ENCODE data around the gene ZNF646.

The ZNF646 gene

GRCh38 chr16:31083981-31084380 is 9.8 kb downstream of the ZNF646 start:
- no peak for TF ChIP-seq CTCF (IDR thresholded peaks at IDR 0.05; ENCODE audit: extremely low read depth, insufficient read depth, missing control alignments)
- DNase-seq (ENCODE audit: low spot score), result no peak
- in situ Hi-C loops (cut with MboI; ENCODE audit: low pct_unique_long_range_greater_than_20kb, low sequenced_read_pairs, unreplicated experiment), result no loop called here

GRCh38 chr16:31084584-31085302 is 10.5 kb downstream of the ZNF646 start:
- TF ChIP-seq CTCF (IDR thresholded peaks at IDR 0.05; ENCODE audit: extremely low read depth, insufficient read depth, missing control alignments), result no peak
- in situ Hi-C loops (cut with MboI; ENCODE audit: low pct_unique_long_range_greater_than_20kb, low sequenced_read_pairs, unreplicated experiment), result no loop called here
- no peak for DNase-seq (ENCODE audit: low spot score)

- no peak for DNase-seq (ENCODE audit: low spot score)
- in situ Hi-C loops (cut with MboI; ENCODE audit: low pct_unique_long_range_greater_than_20kb, low sequenced_read_pairs, unreplicated experiment), result no loop called here
- TF ChIP-seq CTCF (IDR thresholded peaks at IDR 0.05; ENCODE audit: extremely low read depth, insufficient read depth, missing control alignments), result no peak
Observed at GRCh38 chr16:31085411-31085810, 11.2 kb downstream of the ZNF646 start.

GRCh38 chr16:31085873-31086628 is 11.8 kb downstream of the ZNF646 start:
- DNase-seq (ENCODE audit: low spot score), result no peak
- TF ChIP-seq CTCF (IDR thresholded peaks at IDR 0.05; ENCODE audit: extremely low read depth, insufficient read depth, missing control alignments), result no peak
- in situ Hi-C loops (cut with MboI; ENCODE audit: low pct_unique_long_range_greater_than_20kb, low sequenced_read_pairs, unreplicated experiment), result no loop called here

- DNase-seq (ENCODE audit: low spot score), result no peak
- TF ChIP-seq CTCF (IDR thresholded peaks at IDR 0.05; ENCODE audit: extremely low read depth, insufficient read depth, missing control alignments), result no peak
- in situ Hi-C loops (cut with MboI; ENCODE audit: low pct_unique_long_range_greater_than_20kb, low sequenced_read_pairs, unreplicated experiment), result no loop called here
Observed at GRCh38 chr16:31086629-31086906, 12.3 kb downstream of the ZNF646 start.

- no peak for DNase-seq (ENCODE audit: low spot score)
- TF ChIP-seq CTCF (IDR thresholded peaks at IDR 0.05; ENCODE audit: extremely low read depth, insufficient read depth, missing control alignments), result no peak
- in situ Hi-C loops (cut with MboI; ENCODE audit: low pct_unique_long_range_greater_than_20kb, low sequenced_read_pairs, unreplicated experiment), result no loop called here
Observed at GRCh38 chr16:31087481-31087880, 13.3 kb downstream of the ZNF646 start.

All from GM13977 (cell line).